Measurements from ENCODE around the gene ADGRB3.
"Not testable (repeated sequence)": the region's sequence is repeated elsewhere in the genome, so short reads cannot be mapped to it uniquely, and the experiment has no call there.

Gene ADGRB3

DNA sequence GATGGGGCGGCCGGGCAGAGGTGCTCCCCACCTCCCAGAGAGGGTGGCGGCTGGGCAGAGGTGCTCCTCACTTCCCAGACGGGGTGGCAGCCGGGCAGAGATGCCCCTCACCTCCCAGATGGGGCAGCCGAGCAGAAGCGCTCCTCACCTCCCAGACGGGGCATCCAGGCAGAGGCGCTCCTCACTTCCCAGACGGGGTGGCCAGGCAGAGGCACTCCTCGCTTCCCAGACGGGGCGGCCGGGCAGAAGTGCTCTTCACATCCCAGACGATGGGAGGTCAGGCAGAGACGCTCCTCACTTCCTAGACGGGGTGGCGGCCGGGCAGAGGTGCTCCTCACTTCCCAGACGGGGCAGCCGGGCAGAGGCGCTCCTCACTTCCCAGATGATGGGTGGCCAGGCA is 798.0 kb downstream of the ADGRB3 start:
- DNase-seq (ENCODE audit: low spot score): not testable (repeated sequence)

DNA sequence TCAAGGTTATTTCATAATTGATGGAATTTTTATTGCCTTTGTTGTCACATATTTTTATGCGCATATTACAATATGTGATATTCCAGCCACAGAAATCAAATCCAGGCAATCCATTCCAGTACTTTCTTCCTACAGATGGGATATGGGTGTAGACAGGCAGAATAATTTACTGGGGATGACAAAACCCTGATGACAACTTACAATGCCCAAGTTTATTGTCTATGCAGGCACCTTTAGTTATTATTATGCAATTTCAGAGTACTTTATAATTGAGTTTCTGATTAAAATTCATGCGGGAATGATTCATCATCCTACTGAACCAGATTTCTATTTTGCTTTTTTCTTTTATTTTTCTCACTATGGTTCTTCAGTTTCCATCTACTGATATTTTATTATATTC is 803.0 kb downstream of the ADGRB3 start:
- DNase-seq (ENCODE audit: low spot score): no peak

Data from hematopoietic multipotent progenitor cell treated with erythropoietin and hydrocortisone succinate and interleukin-3 and kit ligand, for 15 days (in vitro differentiated cells).